ENCODE data around the gene RAD51. TPM values are rescaled to one million over a fixed set of nuclear protein-coding genes. Genes with fewer than 3 reads are reported as not detected.

RAD51 gene
- total and polyA plus RNA-seq, 2 of the 8 experiments (the other 6 are each of a cell fraction or from before 2014, with no cell fraction given) = 32.2 to 42.4 TPM

DNA sequence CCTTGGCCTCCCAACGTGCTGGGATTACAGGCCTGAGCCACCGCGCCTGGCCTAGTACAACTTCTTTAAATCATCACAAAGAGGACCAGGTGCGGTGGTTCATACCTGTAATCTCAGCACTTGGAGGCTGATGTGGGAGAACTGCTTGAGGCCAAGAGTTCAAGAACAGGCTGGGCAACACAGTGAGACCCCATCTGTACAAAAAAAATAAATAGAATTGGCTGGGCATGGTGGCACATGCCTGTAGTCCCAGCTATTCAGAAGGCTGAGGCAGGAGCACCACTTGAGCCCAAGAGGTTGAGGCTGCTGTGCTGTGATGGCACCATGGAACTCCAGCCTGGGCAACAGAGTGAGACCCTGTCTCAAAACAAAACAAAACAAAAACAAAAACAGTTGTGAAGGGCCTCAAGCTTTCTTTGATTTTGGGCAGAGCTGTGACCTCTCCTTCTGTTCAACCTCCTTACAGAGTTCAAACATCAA lies 54.2 kb downstream of the RAD51 start:
- peaks cover 0 to 19% of the 10 kb centered on the region in 2 experiments; a peak in 2 of 4 replicates for H3K79me2 ChIP-seq (ENCODE audit: control insufficient read depth in 1 of 2, insufficient read depth in 2 of 2, low read length in 2 of 2)
- H3K4me3 ChIP-seq (ENCODE audit: extremely low read depth in 1 of 4, insufficient read depth in 2 of 4, low read depth in 3 of 4, low read length in 4 of 4) = no peak overlapping the region
- FAIRE-seq = no peak
- H3K4ac ChIP-seq (replicated peaks; ENCODE audit: insufficient read length, low read depth, low read length) = no peak overlapping the region
- H4K91ac ChIP-seq (replicated peaks; ENCODE audit: insufficient read length, low read length) = no peak overlapping the region
- H4K5ac ChIP-seq (ENCODE audit: insufficient read length, low read depth, low read length) = no peak overlapping the region
- no peak for DNase-seq (ENCODE audit: low read depth in 1 of 2, low spot score in 2 of 2)
- CTCF ChIA-PET (ENCODE audit: partially characterized antibody) = interaction anchor here (0.9 to 6.8 kb wide), 9 partner anchors 10 to 154 kb away, joined by 3 to 70 read pairs (median 5); partner anchors contain the start of genes C15orf62, GCHFR, SPINT1 and VPS18
- no peak overlapping the region for H2BK20ac ChIP-seq (ENCODE audit: low read length)
- no peak overlapping the region for H3K23ac ChIP-seq (ENCODE audit: insufficient read length)
- H2AK5ac ChIP-seq (ENCODE audit: low read depth, low read length) = no peak overlapping the region
- H4K8ac ChIP-seq (ENCODE audit: extremely low read depth, insufficient read depth, low read length) = no peak overlapping the region
- POLR2A ChIA-PET (ENCODE audit: partially characterized antibody) = interaction anchor here (0.9 to 1.2 kb wide), 2 partner anchors 8 to 24 kb away, joined by 3 read pairs; no protein-coding TSS in a partner anchor
- no peaks in the 10 kb centered on the region for H3K27me3 ChIP-seq (replicated peaks in 1 of 4; ENCODE audit: control insufficient read depth in 3 of 4, extremely low read depth in 1 of 4, insufficient read depth in 3 of 4, low read length in 3 of 4)
- no peaks in the 10 kb centered on the region for H4K20me1 ChIP-seq (replicated peaks in 1 of 2; ENCODE audit: control insufficient read depth in 1 of 2, insufficient read depth in 2 of 2, low read length in 2 of 2)
- no peak overlapping the region for H2BK120ac ChIP-seq (replicated peaks; ENCODE audit: low read depth, low read length)
- no peak overlapping the region for H2BK5ac ChIP-seq (ENCODE audit: low read depth, low read length)
- WGBS, 2 experiments (ENCODE audit: extremely low coverage in 1 of 2, insufficient coverage in 1 of 2, insufficient read length in 1 of 2, insufficient replicate concordance in 2 of 2, low coverage in 1 of 2, low lambda C conversion rate in 2 of 2, missing lambda C conversion rate in 1 of 2) = 92% methylated on average over 4 of the region's 4 CpGs; no CpG with 5 or more reads in 1 of the 2 experiments
- H3K56ac ChIP-seq (replicated peaks; ENCODE audit: insufficient read length, low read depth, low read length) = no peak overlapping the region
- peaks cover 0 to 2% (median 0%) of the 10 kb centered on the region in 4 experiments; a peak in 1 of 7 replicates for H3K4me1 ChIP-seq (replicated peaks in 1 of 4; ENCODE audit: control insufficient read depth in 3 of 4, insufficient read depth in 4 of 4, low read length in 3 of 4)
- H2BK12ac ChIP-seq (ENCODE audit: low read depth, low read length) = no peak overlapping the region
- H2AFZ ChIP-seq (ENCODE audit: low read length) = no peak overlapping the region
- H3K9ac ChIP-seq (replicated peaks in 1 of 4; ENCODE audit: extremely low read depth in 1 of 4, low read depth in 3 of 4, low read length in 3 of 4) = no peak overlapping the region
- H2BK15ac ChIP-seq (ENCODE audit: low read length) = no peak overlapping the region
- no peak overlapping the region for H3K4me2 ChIP-seq (ENCODE audit: insufficient read depth in 1 of 2, low read depth in 2 of 2, low read length in 2 of 2)
- H3K9me3 ChIP-seq (ENCODE audit: insufficient read depth in 2 of 2, low read depth in 1 of 2, low read length in 1 of 2) = no peaks in the 10 kb centered on the region
- H3K79me1 ChIP-seq (ENCODE audit: low read depth, low read length) = peaks cover 2% of the 10 kb centered on the region; the same call in 1 of the 2 replicates
- H3K27ac ChIP-seq (ENCODE audit: low read depth, low read length) = no peak overlapping the region
- H3K14ac ChIP-seq (ENCODE audit: insufficient read length) = no peak overlapping the region
- H3K18ac ChIP-seq (ENCODE audit: extremely low read depth, low read length) = no peak overlapping the region
- H3K36me3 ChIP-seq (ENCODE audit: control insufficient read depth in 2 of 4, insufficient read depth in 4 of 4, low read length in 3 of 4) = peaks cover 0 to 9% (median 0%) of the 10 kb centered on the region in 4 experiments; a peak in 2 of 8 replicates
- TF ChIP-seq BRCA1 (IDR thresholded peaks at IDR 0.05; ENCODE audit: low read depth, low read length) (no peak), ASH2L (IDR thresholded peaks at IDR 0.05; ENCODE audit: low read length) (no peak), SIRT6 (IDR thresholded peaks at IDR 0.05; ENCODE audit: low read length) (no peak), GABPA (IDR thresholded peaks at IDR 0.05; ENCODE audit: borderline replicate concordance, insufficient read depth, low read length) (no peak), BCL11A (IDR thresholded peaks at IDR 0.05; ENCODE audit: low read depth in 2 of 2, low read length in 2 of 2) (no peak), SRF (IDR thresholded peaks at IDR 0.05; ENCODE audit: low read depth, low read length) (no peak), HDAC2 (IDR thresholded peaks at IDR 0.05; ENCODE audit: borderline replicate concordance in 1 of 2, low read depth in 2 of 2, low read length in 2 of 2) (no peak), YY1 (IDR thresholded peaks at IDR 0.05; ENCODE audit: low read depth, low read length) (no peak), SP2 (IDR thresholded peaks at IDR 0.05; ENCODE audit: low read length) (no peak)
- no peaks in the 10 kb centered on the region for H3K23me2 ChIP-seq (ENCODE audit: low read depth, low read length)
